Vagina (tissue), 2 donors: Measurements from ENCODE around the gene ACSF2. TPM values are rescaled to one million over a fixed set of nuclear protein-coding genes. Genes with fewer than 3 reads are reported as not detected.
A peak's percentile ranks its signal among the peaks of the same experiment; 100 is the strongest.
"Not testable (repeated sequence)": the region's sequence is repeated elsewhere in the genome, so short reads cannot be mapped to it uniquely, and the experiment has no call there.

Experiments used
- DNase-seq, 2 donors: peaks; one replicate each; pipeline ENCODE4 v3.0.0-alpha.2; 2017; ENCODE audit errors: extremely low spot score in 2 of 2
- H3K27ac ChIP-seq: fragments of 200-600 bp; sonication (generic); one replicate; pipeline ENCODE4 v1.5.1; 2019
- H3K27me3 ChIP-seq: fragments of 200-600 bp; sonication (generic); one replicate; pipeline ENCODE4 v1.5.1; 2019
- H3K36me3 ChIP-seq, 2 donors: fragments of 200-600 bp; sonication (generic); one replicate each; pipeline ENCODE4 v1.5.1; 2017 to 2019
- H3K4me1 ChIP-seq: fragments of 200-600 bp; sonication (generic); one replicate; pipeline ENCODE4 v1.5.1; 2019
- H3K4me3 ChIP-seq, 2 donors: fragments of 200-600 bp; sonication (generic); 1 replicate in 1 of 2; 2 replicates in 1 of 2; pipeline ENCODE4 v1.5.1; 2016 to 2019
- H3K9me3 ChIP-seq: fragments of 200-600 bp; sonication (generic); one replicate; pipeline ENCODE4 v1.5.1; 2019
- CTCF ChIP-seq, 3 experiments: fragments of 450-650 bp in 2 of 3; fragments of 200-600 bp in 1 of 3; sonication (generic) in 1 of 3; IDR thresholded peaks; one replicate each; pipeline ENCODE4 v1.5.1; 2017 to 2019; ENCODE audit warnings: antibody characterized with exemption in 3 of 3, mild to moderate bottlenecking in 2 of 3, moderate library complexity in 2 of 3
- POLR2A ChIP-seq, 2 donors: fragments of 450-650 bp; IDR thresholded peaks; one replicate each; pipeline ENCODE4 v1.6.1; 2017; ENCODE audit warnings: antibody characterized with exemption in 2 of 2, mild to moderate bottlenecking in 2 of 2, moderate library complexity in 2 of 2
- POLR2AphosphoS5 ChIP-seq, 2 donors: sonication (generic); formaldehyde crosslinking; IDR thresholded peaks; one replicate each; pipeline ENCODE4 v1.9.0; 2017; ENCODE audit warnings: antibody characterized with exemption in 2 of 2, mild to moderate bottlenecking in 2 of 2, low read depth in 1 of 2; ENCODE audit not compliant: insufficient read depth in 1 of 2
- intact Hi-C: fragments of 100-400 bp; cut with DNase I; formaldehyde crosslinking; loops from one replicate; pipeline ENCODE4 v1.15.1; 2023
- total RNA-seq: library from RNA; depleted of rRNA; stranded (reverse); fragments of >200 nt; gene quantifications from one replicate; pipeline ENCODE4 v1.2.3, GENCODE V29; 2016

Gene ACSF2
- total RNA-seq, 1 donor from 2014 or later = 56.0 TPM

GRCh38 chr17:50397111-50397918 lies 28.7 kb upstream of the ACSF2 start, which contains the start of gene LRRC59:
Gene LRRC59 (minus strand): TSS chr17:50397523. CDS start chr17:50397317, 206 bp downstream.
- Histone ChIP-seq H3K27ac (peak within 1 kb of the TSS; percentile 79), H3K9me3 (no peaks in the 10 kb centered on the region), H3K27me3 (no peaks in the 10 kb centered on the region), H3K36me3 (peaks cover 0 to 26% of the 10 kb centered on the region in 2 donors), H3K4me1 (peaks cover 34% of the 10 kb centered on the region), H3K4me3 (peak within 1 kb of the TSS; percentile 90 to 94)
- peak; percentile 87 to 95 (median 92) for TF ChIP-seq CTCF (IDR thresholded peaks at IDR 0.05)
- TF ChIP-seq POLR2A (IDR thresholded peaks at IDR 0.05) = peak in 1 of 2 donors; percentile 43
- TF ChIP-seq POLR2AphosphoS5 (IDR thresholded peaks at IDR 0.05; ENCODE audit: insufficient read depth in 1 of 2, low read depth in 1 of 2) = peak in 1 of 2 donors; percentile 88
- no peak for DNase-seq
- intact Hi-C loops = no loop called here

GRCh38 chr17:50397919-50398285 lies 28.1 kb upstream of the ACSF2 start:
- no peak for TF ChIP-seq POLR2A (IDR thresholded peaks at IDR 0.05)
- no peak for TF ChIP-seq CTCF (IDR thresholded peaks at IDR 0.05)
- no peak for TF ChIP-seq POLR2AphosphoS5 (IDR thresholded peaks at IDR 0.05; ENCODE audit: insufficient read depth in 1 of 2, low read depth in 1 of 2)
- intact Hi-C loops = no loop called here
- Histone ChIP-seq H3K27ac (peak overlapping the region; percentile 79), H3K4me3 (peak overlapping the region; percentile 90 to 94), H3K27me3 (no peaks in the 10 kb centered on the region), H3K36me3 (peaks cover 0 to 22% of the 10 kb centered on the region in 2 donors), H3K4me1 (peaks cover 34% of the 10 kb centered on the region), H3K9me3 (no peaks in the 10 kb centered on the region)
- DNase-seq = no peak

GRCh38 chr17:50398672-50399071 lies 27.3 kb upstream of the ACSF2 start:
- peaks cover 34% of the 10 kb centered on the region for H3K4me1 ChIP-seq
- intact Hi-C loops, H3K27ac ChIP-seq, H3K4me3 ChIP-seq, DNase-seq, H3K9me3 ChIP-seq, H3K27me3 ChIP-seq: not testable (repeated sequence)
- peaks cover 0 to 14% of the 10 kb centered on the region in 2 donors for H3K36me3 ChIP-seq

- H3K4me3 ChIP-seq, intact Hi-C loops, H3K9me3 ChIP-seq, DNase-seq, H3K27ac ChIP-seq, H3K27me3 ChIP-seq, H3K36me3 ChIP-seq: not testable (repeated sequence)
- peaks cover 28% of the 10 kb centered on the region for H3K4me1 ChIP-seq
Observed at GRCh38 chr17:50399591-50399990, 26.4 kb upstream of the ACSF2 start.

- DNase-seq, H3K27me3 ChIP-seq, H3K9me3 ChIP-seq, H3K4me3 ChIP-seq, H3K4me1 ChIP-seq, H3K36me3 ChIP-seq, H3K27ac ChIP-seq, intact Hi-C loops: not testable (repeated sequence)
Observed at GRCh38 chr17:50405351-50405750, 20.7 kb upstream of the ACSF2 start.

GRCh38 chr17:50406578-50406977 lies 19.4 kb upstream of the ACSF2 start:
- intact Hi-C loops = no loop called here
- H3K27ac ChIP-seq = no peak overlapping the region
- no peak overlapping the region for H3K4me3 ChIP-seq
- H3K9me3 ChIP-seq = no peaks in the 10 kb centered on the region
- no peaks in the 10 kb centered on the region for H3K36me3 ChIP-seq
- H3K4me1 ChIP-seq = no peaks in the 10 kb centered on the region
- TF ChIP-seq POLR2AphosphoS5 (IDR thresholded peaks at IDR 0.05; ENCODE audit: insufficient read depth in 1 of 2, low read depth in 1 of 2) (no peak), CTCF (IDR thresholded peaks at IDR 0.05) (no peak), POLR2A (IDR thresholded peaks at IDR 0.05) (no peak)
- H3K27me3 ChIP-seq = no peaks in the 10 kb centered on the region
- no peak for DNase-seq
